NCI-H226 (cell line): ENCODE measurements around the gene CFAP141.

ENCODE experiments used
- DNase-seq: peaks from one replicate; pipeline ENCODE4 v3.0.0-alpha.2; 2015

The CFAP141 gene

GRCh38 chr1:154170547-154171222 is 35.4 kb downstream of the CFAP141 start:
- DNase-seq: no peak

GRCh38 chr1:154167461-154167860 is 38.7 kb downstream of the CFAP141 start:
- DNase-seq: no peak

GRCh38 chr1:154166207-154166606 is 39.9 kb downstream of the CFAP141 start:
- DNase-seq: no peak

GRCh38 chr1:154159554-154159953 is 46.6 kb downstream of the CFAP141 start:
- no peak for DNase-seq

- DNase-seq: no peak
Measured at GRCh38 chr1:154158307-154159125, 47.6 kb downstream of the CFAP141 start.

- peak; percentile 98 for DNase-seq
Measured at GRCh38 chr1:154157520-154158306, 48.4 kb downstream of the CFAP141 start.

GRCh38 chr1:154155251-154155650 is 50.9 kb downstream of the CFAP141 start:
- DNase-seq: no peak

- no peak for DNase-seq
Measured at GRCh38 chr1:154154534-154155191, 51.5 kb downstream of the CFAP141 start, which contains the start of gene NUP210L. NUP210L (minus strand) TSS chr1:154155073.

- DNase-seq: no peak
Measured at GRCh38 chr1:154154053-154154452, 52.1 kb downstream of the CFAP141 start.

GRCh38 chr1:154151311-154151710 is 54.8 kb downstream of the CFAP141 start:
- DNase-seq: no peak
